HepG2 (cell line): ENCODE data around the gene SUV39H2. TPM values are rescaled to one million over a fixed set of nuclear protein-coding genes. Genes with fewer than 3 reads are reported as not detected.

Source experiments
- CC2D1A ChIP-seq: sonication (generic); formaldehyde crosslinking; IDR thresholded peaks from 2 replicates; pipeline ENCODE4 v1.8.1; 2023; ENCODE audit warnings: mild to moderate bottlenecking, missing genetic modification reagents
- CCDC6 ChIP-seq: sonication (generic); formaldehyde crosslinking; IDR thresholded peaks from 2 replicates; pipeline ENCODE4 v1.8.1; 2022; ENCODE audit warnings: mild to moderate bottlenecking, missing genetic modification reagents, moderate library complexity
- EED ChIP-seq: sonication (generic); formaldehyde crosslinking; IDR thresholded peaks from 2 replicates; pipeline ENCODE4 v1.5.0; 2020; ENCODE audit warnings: mild to moderate bottlenecking, missing genetic modification reagents
- MBNL3 ChIP-seq: fragments of 250-450 bp; sonication (Bioruptor Pico); conservative IDR thresholded peaks from 2 replicates; pipeline ENCODE4 v1.8.0; 2022; ENCODE audit warnings: mild to moderate bottlenecking, inconsistent platforms
- MEIS2 ChIP-seq: sonication (generic); formaldehyde crosslinking; IDR thresholded peaks from 2 replicates; pipeline ENCODE4 v1.9.0; 2021; ENCODE audit warnings: mild to moderate bottlenecking, missing genetic modification reagents
- NFIC ChIP-seq: IDR thresholded peaks from 2 replicates; pipeline ENCODE4 v1.6.1; 2012; ENCODE audit warnings: mild to moderate bottlenecking, low read length, inconsistent platforms
- NFYB ChIP-seq: sonication (generic); formaldehyde crosslinking; IDR thresholded peaks from 2 replicates; pipeline ENCODE4 v1.4.0; 2020; ENCODE audit warnings: missing genetic modification reagents
- NR2F2 ChIP-seq: IDR thresholded peaks from 2 replicates; pipeline ENCODE4 v1.6.1; 2012; ENCODE audit warnings: low read depth, inconsistent platforms, borderline replicate concordance
- PAX8 ChIP-seq: sonication (generic); formaldehyde crosslinking; IDR thresholded peaks from 2 replicates; pipeline ENCODE4 v1.8.0; 2022; ENCODE audit warnings: mild to moderate bottlenecking, missing genetic modification reagents, borderline replicate concordance
- RELA ChIP-seq: sonication (generic); formaldehyde crosslinking; IDR thresholded peaks from 2 replicates; pipeline ENCODE4 v1.4.0; 2020; ENCODE audit warnings: missing genetic modification reagents
- RFX3 ChIP-seq: IDR thresholded peaks from 2 replicates; pipeline ENCODE4 v1.6.1; 2016; ENCODE audit warnings: missing biosample characterization, missing genetic modification reagents
- TAF1 ChIP-seq: sonication (generic); formaldehyde crosslinking; IDR thresholded peaks from 2 replicates; pipeline ENCODE4 v1.4.0; 2020; ENCODE audit warnings: missing genetic modification reagents
- ZBTB38 ChIP-seq: sonication (generic); formaldehyde crosslinking; IDR thresholded peaks from 2 replicates; pipeline ENCODE4 v1.5.1; 2020; ENCODE audit warnings: mild to moderate bottlenecking, missing genetic modification reagents
- ZC3H4 ChIP-seq: sonication (generic); formaldehyde crosslinking; IDR thresholded peaks from 2 replicates; pipeline ENCODE4 v1.4.0; 2020; ENCODE audit warnings: missing genetic modification reagents, borderline replicate concordance
- ZFY ChIP-seq: sonication (generic); formaldehyde crosslinking; IDR thresholded peaks from 2 replicates; pipeline ENCODE4 v1.4.0; 2020; ENCODE audit warnings: missing genetic modification reagents
- ZNF143 ChIP-seq: sonication (generic); formaldehyde crosslinking; IDR thresholded peaks from 2 replicates; pipeline ENCODE4 v1.4.0; 2020; ENCODE audit warnings: missing genetic modification reagents
- ZNF275 ChIP-seq: sonication (generic); formaldehyde crosslinking; IDR thresholded peaks from 2 replicates; pipeline ENCODE4 v1.8.0; 2022; ENCODE audit warnings: missing genetic modification reagents, mild to moderate bottlenecking, inconsistent platforms, borderline replicate concordance
- ZNF432 ChIP-seq: sonication (generic); formaldehyde crosslinking; IDR thresholded peaks from 2 replicates; pipeline ENCODE4 v1.5.0; 2020; ENCODE audit warnings: missing genetic modification reagents, mild to moderate bottlenecking, borderline replicate concordance
- ZNF605 ChIP-seq: sonication (generic); formaldehyde crosslinking; IDR thresholded peaks from 2 replicates; pipeline ENCODE4 v1.8.0; 2022; ENCODE audit warnings: mild to moderate bottlenecking, missing genetic modification reagents
- polyA plus RNA-seq, 8 experiments: library from polyadenylated mRNA; depleted of rRNA in 3 of 8; stranded (reverse) in 7 of 8; unstranded in 1 of 8; fragments of >200 nt; fragmentation: Illumina TruSeq in 4 of 8; extraction: Trizol in 4 of 8; gene quantifications; 2 replicates each; pipeline versions ENCODE4 v1.2.1 to v1.2.3, GENCODE V29; 2011 to 2016; ENCODE audit warnings: low read depth in 4 of 8, missing spikeins in 1 of 8, mixed read lengths in 1 of 8; ENCODE audit not compliant: insufficient read depth in 1 of 8
- total RNA-seq, 5 experiments: library from RNA; depleted of rRNA; stranded (reverse); fragments of >200 nt; fragmentation: Illumina TruSeq; extraction: Trizol; gene quantifications; 2 replicates each; pipeline ENCODE4 v1.2.3, GENCODE V29; 2016; ENCODE audit warnings: low read depth in 1 of 5
- TF ChIP-seq, protein P1 (sequence below): sonication (generic); formaldehyde crosslinking; IDR thresholded peaks from 2 replicates; pipeline ENCODE4 v1.4.0; 2020; ENCODE audit warnings: missing genetic modification reagents, borderline replicate concordance
- TF ChIP-seq, protein P2 (sequence below): sonication (generic); formaldehyde crosslinking; IDR thresholded peaks from 2 replicates; pipeline ENCODE4 v1.4.0; 2020; ENCODE audit warnings: missing genetic modification reagents, mild to moderate bottlenecking, borderline replicate concordance

SUV39H2 gene
- total and polyA plus RNA-seq, 2 of the 13 experiments (the other 11 are each of a cell fraction or from before 2014, with no cell fraction given), result 9.0 to 44.3 TPM

DNA sequence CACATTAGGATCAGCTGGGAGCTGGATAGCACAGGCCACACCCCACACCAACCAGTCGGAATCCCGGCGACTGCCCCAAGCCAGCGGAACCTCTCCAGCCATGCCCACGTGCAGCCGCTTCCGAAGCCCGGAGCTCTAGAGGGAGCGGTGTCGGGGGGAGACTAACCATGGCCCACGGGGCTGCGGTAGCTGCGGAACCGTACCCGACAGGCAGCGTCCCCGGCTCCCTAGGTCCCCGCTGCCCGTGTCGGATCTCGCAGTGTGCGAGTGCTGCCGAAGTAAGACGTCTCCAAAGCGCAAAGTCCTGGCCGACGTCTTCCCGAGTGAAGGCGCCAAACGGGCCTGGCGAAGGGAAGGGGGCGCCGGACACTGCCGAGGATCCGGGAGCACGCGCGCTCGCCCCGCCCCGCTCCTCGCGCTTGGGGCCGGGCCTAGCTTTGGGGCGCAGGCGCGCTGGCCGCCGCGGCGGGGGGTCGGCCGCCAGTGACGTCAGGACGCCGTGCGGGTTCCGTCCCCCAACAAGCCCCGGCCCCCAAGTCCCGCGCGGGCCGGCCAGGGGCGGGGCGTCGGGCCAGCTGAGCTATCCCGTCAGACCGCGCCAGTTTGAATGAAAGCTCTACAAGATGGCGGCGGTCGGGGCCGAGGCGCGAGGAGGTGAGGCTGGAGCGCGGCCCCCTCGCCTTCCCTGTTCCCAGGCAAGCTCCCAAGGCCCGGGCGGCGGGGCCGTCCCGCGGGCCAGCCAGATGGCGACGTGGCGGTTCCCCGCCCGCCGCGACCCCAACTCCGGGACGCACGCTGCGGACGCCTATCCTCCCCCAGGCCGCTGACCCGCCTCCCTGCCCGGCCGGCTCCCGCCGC is at the start of gene SUV39H2 (continued):
- TF ChIP-seq, protein P1, sequence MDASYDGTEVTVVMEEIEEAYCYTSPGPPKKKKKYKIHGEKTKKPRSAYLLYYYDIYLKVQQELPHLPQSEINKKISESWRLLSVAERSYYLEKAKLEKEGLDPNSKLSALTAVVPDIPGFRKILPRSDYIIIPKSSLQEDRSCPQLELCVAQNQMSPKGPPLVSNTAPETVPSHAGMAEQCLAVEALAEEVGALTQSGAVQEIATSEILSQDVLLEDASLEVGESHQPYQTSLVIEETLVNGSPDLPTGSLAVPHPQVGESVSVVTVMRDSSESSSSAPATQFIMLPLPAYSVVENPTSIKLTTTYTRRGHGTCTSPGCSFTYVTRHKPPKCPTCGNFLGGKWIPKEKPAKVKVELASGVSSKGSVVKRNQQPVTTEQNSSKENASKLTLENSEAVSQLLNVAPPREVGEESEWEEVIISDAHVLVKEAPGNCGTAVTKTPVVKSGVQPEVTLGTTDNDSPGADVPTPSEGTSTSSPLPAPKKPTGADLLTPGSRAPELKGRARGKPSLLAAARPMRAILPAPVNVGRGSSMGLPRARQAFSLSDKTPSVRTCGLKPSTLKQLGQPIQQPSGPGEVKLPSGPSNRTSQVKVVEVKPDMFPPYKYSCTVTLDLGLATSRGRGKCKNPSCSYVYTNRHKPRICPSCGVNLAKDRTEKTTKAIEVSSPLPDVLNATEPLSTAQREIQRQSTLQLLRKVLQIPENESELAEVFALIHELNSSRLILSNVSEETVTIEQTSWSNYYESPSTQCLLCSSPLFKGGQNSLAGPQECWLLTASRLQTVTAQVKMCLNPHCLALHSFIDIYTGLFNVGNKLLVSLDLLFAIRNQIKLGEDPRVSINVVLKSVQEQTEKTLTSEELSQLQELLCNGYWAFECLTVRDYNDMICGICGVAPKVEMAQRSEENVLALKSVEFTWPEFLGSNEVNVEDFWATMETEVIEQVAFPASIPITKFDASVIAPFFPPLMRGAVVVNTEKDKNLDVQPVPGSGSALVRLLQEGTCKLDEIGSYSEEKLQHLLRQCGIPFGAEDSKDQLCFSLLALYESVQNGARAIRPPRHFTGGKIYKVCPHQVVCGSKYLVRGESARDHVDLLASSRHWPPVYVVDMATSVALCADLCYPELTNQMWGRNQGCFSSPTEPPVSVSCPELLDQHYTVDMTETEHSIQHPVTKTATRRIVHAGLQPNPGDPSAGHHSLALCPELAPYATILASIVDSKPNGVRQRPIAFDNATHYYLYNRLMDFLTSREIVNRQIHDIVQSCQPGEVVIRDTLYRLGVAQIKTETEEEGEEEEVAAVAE (CRISPR knock-in tag), result peak; percentile 82; the same call in 1 of the 2 replicates
- no peak for TF ChIP-seq ZBTB38 (CRISPR knock-in tag)
- no peak for TF ChIP-seq RELA
- TF ChIP-seq NFYB (CRISPR knock-in tag), result peak; percentile 65
- no peak for TF ChIP-seq EED (CRISPR knock-in tag)
- peak; percentile 73; the same call in 1 of the 2 replicates for TF ChIP-seq CC2D1A (CRISPR knock-in tag)
- peak; percentile 62; the same call in 1 of the 2 replicates for TF ChIP-seq MEIS2 (CRISPR knock-in tag)
- TF ChIP-seq CCDC6 (CRISPR knock-in tag), result no peak
- TF ChIP-seq NR2F2, result no peak
- no peak for TF ChIP-seq MBNL3
- no peak for TF ChIP-seq RFX3 (CRISPR knock-in tag)
- TF ChIP-seq ZNF432 (CRISPR knock-in tag), result no peak
- no peak for TF ChIP-seq PAX8 (CRISPR knock-in tag)
- no peak for TF ChIP-seq ZC3H4 (CRISPR knock-in tag)
- no peak; the same call in none of the 2 replicates for TF ChIP-seq ZNF143
- TF ChIP-seq, protein P2, sequence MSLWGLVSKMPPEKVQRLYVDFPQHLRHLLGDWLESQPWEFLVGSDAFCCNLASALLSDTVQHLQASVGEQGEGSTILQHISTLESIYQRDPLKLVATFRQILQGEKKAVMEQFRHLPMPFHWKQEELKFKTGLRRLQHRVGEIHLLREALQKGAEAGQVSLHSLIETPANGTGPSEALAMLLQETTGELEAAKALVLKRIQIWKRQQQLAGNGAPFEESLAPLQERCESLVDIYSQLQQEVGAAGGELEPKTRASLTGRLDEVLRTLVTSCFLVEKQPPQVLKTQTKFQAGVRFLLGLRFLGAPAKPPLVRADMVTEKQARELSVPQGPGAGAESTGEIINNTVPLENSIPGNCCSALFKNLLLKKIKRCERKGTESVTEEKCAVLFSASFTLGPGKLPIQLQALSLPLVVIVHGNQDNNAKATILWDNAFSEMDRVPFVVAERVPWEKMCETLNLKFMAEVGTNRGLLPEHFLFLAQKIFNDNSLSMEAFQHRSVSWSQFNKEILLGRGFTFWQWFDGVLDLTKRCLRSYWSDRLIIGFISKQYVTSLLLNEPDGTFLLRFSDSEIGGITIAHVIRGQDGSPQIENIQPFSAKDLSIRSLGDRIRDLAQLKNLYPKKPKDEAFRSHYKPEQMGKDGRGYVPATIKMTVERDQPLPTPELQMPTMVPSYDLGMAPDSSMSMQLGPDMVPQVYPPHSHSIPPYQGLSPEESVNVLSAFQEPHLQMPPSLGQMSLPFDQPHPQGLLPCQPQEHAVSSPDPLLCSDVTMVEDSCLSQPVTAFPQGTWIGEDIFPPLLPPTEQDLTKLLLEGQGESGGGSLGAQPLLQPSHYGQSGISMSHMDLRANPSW (CRISPR knock-in tag), result no peak
- peak; percentile 92 for TF ChIP-seq ZFY (CRISPR knock-in tag)
- no peak for TF ChIP-seq ZNF275
- TF ChIP-seq NFIC, result no peak
- peak; percentile 83 for TF ChIP-seq ZNF605
- TF ChIP-seq TAF1 (CRISPR knock-in tag), result peak; percentile 84
